Superior temporal gyrus (tissue), 1 donor: ENCODE results near the gene KRTAP19-1.

ENCODE experiments used
- DNase-seq: peaks from one replicate; pipeline ENCODE4 v3.0.0-alpha.2; 2016; ENCODE audit errors: extremely low spot score

KRTAP19-1 gene

DNA sequence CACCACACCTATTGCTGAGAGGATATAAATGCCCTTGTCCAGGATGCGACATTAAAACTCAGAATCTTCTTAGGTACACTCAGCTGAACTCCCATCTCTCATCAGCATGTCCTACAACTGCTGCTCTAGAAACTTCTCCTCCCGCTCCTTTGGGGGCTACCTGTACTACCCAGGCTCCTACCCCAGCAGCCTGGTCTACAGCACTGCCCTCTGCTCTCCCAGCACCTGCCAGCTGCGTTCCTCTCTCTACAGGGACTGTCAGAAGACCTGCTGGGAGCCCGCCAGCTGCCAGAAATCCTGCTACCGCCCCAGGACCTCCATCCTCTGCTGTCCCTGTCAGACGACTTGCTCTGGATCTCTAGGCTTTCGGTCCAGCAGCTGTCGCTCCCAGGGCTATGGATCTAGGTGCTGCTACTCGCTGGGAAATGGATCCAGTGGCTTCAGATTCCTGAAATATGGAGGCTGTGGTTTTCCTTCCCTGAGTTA lies 50.0 kb downstream of the KRTAP19-1 start, which contains the start of gene KRTAP13-4:
TSS of gene KRTAP13-4 (plus strand) at position 51 of the 486 bp plus-strand sequence. CDS start at position 107, 56 bp downstream.
- DNase-seq: no peak
